NOMO-1 (cell line): ENCODE results near the gene CLMN.

Source experiments
- DNase-seq, 2 experiments: peaks; one replicate each; lab custom pipeline; 2025; ENCODE audit not compliant: unreplicated experiment in 2 of 2; lab: John Stamatoyannopoulos, UW

Gene CLMN

GRCh38 chr14:95227279-95227860 lies 92.3 kb downstream of the CLMN start:
- DNase-seq, result no peak

- no peak for DNase-seq
Measured at GRCh38 chr14:95226801-95227200, 92.9 kb downstream of the CLMN start.

GRCh38 chr14:95225251-95225887 lies 94.3 kb downstream of the CLMN start:
- no peak for DNase-seq

- no peak for DNase-seq
Measured at GRCh38 chr14:95222870-95223398, 96.8 kb downstream of the CLMN start.

- DNase-seq, result no peak
Measured at GRCh38 chr14:95222151-95222631, 97.5 kb downstream of the CLMN start.

- DNase-seq, result no peak
Measured at GRCh38 chr14:95221531-95221930, 98.2 kb downstream of the CLMN start.

- no peak for DNase-seq
Measured at GRCh38 chr14:95220663-95221231, 99.0 kb downstream of the CLMN start.

DNA sequence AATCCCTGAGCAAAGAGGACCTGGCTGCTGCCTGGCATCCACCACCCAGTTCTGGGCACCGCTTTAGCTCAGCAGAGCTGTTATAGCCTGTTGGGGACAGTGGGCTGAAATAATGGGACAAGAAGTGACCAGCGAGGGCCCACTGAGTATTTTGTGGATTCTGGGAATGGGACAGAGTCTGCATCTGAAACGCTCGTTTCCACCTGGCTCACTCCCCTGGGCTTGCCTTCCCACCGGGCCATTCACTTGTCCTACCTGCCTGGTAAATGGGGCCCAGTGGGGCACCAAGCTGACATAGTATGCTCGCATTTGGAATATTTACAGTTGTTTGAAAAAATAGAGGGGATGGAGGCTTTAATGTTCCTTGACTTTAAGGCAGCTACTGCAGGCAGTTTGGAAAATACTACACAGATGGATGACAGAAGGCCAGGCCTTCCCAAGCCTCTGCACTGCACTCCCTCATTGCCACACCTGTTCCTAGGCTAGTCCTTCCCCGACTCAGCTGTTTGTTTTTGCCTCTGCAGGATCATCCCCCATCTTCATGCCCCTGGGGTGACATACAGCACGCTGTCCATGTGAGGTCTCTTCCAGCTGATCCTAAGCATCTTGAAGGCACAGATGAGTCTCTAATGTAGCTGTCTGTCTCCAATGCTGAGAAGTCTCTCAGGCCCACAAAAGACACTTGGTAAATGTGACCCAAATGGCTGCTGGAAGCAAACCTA lies 101.1 kb downstream of the CLMN start:
- DNase-seq, result no peak

GRCh38 chr14:95218006-95218405 lies 101.7 kb downstream of the CLMN start:
- DNase-seq, result no peak

DNA sequence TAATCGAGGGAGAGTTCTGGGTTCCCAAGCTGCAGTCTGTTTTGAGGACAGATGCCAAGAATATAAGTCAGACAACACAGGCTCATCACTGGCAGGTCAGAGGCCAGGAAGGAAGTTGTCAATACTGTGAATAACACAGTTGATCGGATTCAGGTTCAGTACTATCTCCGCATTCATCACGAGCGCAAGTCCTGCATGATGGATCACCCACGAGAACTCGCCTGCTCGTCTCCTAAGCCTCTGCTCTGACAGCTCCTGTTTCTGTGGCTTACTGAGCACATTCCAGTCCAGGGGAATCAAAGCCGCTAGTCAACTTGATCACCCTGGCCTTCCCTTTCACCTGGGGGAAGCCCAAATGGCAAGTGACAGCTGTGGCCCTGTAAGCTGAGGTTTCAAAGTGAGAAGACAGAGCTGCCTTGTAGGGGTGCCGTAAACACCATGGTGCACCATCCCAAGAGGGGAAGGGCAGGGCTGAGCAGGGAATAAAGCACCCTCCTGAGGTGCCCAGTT lies 102.3 kb downstream of the CLMN start:
- DNase-seq, result no peak

DNA sequence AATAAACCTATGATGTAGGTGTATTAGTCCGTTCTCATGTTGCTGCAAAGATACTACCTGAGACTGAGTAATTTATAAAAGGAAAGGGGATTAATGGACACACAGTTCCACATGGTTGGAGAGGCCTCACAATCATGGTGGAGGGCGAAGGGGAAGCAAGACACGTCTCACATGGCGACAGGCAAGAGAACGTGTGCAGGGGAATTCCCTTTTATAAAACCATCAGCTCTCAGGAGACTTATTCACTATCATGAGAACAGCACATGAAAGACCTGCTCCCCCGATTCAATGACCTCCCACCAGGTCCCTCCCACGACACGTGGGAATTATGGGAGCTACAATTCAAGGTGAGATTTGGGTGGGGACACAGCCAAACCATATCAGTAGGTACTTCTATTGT lies 103.7 kb downstream of the CLMN start:
- DNase-seq, result no peak

GRCh38 chr14:95215094-95215725 lies 104.5 kb downstream of the CLMN start:
- DNase-seq, result no peak

GRCh38 chr14:95213774-95214173 lies 105.9 kb downstream of the CLMN start:
- DNase-seq, result no peak

- no peak for DNase-seq
Measured at GRCh38 chr14:95211721-95212504, 107.8 kb downstream of the CLMN start.

GRCh38 chr14:95210699-95211098 lies 109.0 kb downstream of the CLMN start:
- no peak for DNase-seq

- DNase-seq, result no peak
Measured at GRCh38 chr14:95208598-95208997, 111.1 kb downstream of the CLMN start.

DNA sequence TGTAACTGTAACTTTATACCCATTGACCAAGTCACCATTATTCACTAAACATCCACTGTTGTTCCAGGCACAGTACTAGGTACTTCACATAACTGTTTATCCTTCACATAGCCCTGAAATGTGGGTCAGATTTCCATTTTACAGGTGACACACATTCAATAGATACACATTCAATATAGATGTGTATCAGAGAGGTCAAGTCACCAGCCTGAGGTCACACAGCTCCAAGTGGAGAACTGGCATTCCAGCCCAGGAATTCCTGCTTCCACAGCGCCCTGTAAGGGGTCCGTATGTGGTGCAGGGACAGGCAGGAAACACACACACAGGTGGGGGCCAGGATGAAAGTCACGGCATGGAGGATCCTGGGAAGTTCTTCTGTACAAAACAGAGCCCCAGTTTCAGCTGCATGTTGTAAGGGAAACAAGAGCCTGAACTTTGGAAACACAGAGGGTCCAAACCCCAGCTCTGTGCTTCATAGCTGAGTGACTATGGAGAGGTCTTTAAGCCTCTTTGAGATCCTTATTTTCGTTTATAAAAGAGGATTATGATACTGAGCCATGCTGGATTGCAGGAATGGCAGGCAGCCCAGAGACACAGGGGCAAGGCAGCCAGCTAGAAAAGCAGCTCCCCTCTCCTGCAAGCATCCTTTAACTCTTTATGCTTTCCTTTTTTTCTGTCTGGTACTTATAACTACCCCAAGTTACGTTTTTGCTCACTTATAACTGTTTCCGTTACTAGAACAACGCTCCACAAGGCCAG lies 112.1 kb downstream of the CLMN start:
- no peak for DNase-seq

DNA sequence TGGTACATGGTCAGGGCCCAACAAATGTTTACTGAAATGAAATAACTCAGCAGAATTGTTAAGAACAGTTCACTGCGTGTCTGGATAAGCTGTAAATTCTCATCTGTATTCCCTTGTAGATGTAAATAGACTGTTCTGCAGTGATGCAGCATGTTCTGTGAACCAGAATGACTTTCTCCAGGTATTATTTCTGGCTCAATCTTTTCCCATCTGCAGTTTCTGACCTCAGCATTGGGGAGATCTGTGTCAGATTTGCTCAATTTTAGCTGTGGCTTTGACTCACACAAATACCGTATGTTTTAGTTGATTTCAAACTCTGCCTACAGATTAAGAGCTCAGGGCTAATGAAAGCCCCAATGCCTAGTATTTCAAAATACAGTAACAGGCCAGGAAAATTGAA lies 113.2 kb downstream of the CLMN start:
- DNase-seq, result no peak

- no peak for DNase-seq
Measured at GRCh38 chr14:95204705-95205104, 115.0 kb downstream of the CLMN start.
